ENCODE measurements around the gene PPM1N. TPM values are rescaled to one million over a fixed set of nuclear protein-coding genes. Genes with fewer than 3 reads are reported as not detected.

Gene PPM1N
- total RNA-seq, 1 experiment from 2014 or later = 2.5 TPM

DNA sequence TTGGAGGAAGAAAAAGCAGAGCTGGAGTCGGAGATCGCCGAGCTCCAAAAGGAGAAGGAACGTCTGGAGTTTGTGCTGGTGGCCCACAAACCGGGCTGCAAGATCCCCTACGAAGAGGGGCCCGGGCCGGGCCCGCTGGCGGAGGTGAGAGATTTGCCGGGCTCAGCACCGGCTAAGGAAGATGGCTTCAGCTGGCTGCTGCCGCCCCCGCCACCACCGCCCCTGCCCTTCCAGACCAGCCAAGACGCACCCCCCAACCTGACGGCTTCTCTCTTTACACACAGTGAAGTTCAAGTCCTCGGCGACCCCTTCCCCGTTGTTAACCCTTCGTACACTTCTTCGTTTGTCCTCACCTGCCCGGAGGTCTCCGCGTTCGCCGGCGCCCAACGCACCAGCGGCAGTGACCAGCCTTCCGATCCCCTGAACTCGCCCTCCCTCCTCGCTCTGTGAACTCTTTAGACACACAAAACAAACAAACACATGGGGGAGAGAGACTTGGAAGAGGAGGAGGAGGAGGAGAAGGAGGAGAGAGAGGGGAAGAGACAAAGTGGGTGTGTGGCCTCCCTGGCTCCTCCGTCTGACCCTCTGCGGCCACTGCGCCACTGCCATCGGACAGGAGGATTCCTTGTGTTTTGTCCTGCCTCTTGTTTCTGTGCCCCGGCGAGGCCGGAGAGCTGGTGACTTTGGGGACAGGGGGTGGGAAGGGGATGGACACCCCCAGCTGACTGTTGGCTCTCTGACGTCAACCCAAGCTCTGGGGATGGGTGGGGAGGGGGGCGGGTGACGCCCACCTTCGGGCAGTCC is 25.5 kb upstream of the PPM1N start:
- POLR2A ChIA-PET (ENCODE audit: unreplicated experiment) = interaction anchor here (0.7 kb wide), 1 partner anchor 21 kb away, joined by 4 read pairs; no protein-coding TSS in a partner anchor
- ATAC-seq = no peak

DNA sequence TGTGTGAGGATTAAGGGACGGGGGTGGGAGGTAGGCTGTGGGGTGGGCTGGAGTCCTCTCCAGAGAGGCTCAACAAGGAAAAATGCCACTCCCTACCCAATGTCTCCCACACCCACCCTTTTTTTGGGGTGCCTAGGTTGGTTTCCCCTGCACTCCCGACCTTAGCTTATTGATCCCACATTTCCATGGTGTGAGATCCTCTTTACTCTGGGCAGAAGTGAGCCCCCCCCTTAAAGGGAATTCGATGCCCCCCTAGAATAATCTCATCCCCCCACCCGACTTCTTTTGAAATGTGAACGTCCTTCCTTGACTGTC is 24.9 kb upstream of the PPM1N start:
- intact Hi-C loops (cut with micrococcal nuclease) = no loop called here
- no peak for TF ChIP-seq EZH2phosphoT487 (IDR thresholded peaks at IDR 0.05; ENCODE audit: borderline replicate concordance, low read length)
- no peak overlapping the region for H3K27ac ChIP-seq (ENCODE audit: low read length)
- no peak overlapping the region for H3K4me3 ChIP-seq (ENCODE audit: low read length)
- H3K27me3 ChIP-seq (ENCODE audit: low read length) = no peaks in the 10 kb centered on the region
- peaks cover 29% of the 10 kb centered on the region for H4K20me1 ChIP-seq (ENCODE audit: low read length)
- no peak overlapping the region for H2AFZ ChIP-seq (ENCODE audit: low read length)
- H3F3A ChIP-seq (ENCODE audit: low read length, unreplicated experiment) = no peaks in the 10 kb centered on the region
- ChIA-PET POLR2A (ENCODE audit: unreplicated experiment) (interaction anchor here (0.7 kb wide), 1 partner anchor 22 kb away, joined by 4 read pairs; no protein-coding TSS in a partner anchor), CTCF (interaction anchor here (0.6 kb wide), 1 partner anchor 89 kb away, joined by 3 read pairs; no protein-coding TSS in a partner anchor)
- no peaks in the 10 kb centered on the region for H3K9me3 ChIP-seq (ENCODE audit: low read length)
- H3K36me3 ChIP-seq (ENCODE audit: low read depth, low read length) = no peaks in the 10 kb centered on the region
- H3K4me1 ChIP-seq (ENCODE audit: insufficient read depth, low read length) = peaks cover 11% of the 10 kb centered on the region
- H3K9me2 ChIP-seq (replicated peaks; ENCODE audit: low read length) = no peaks in the 10 kb centered on the region
- BruUV-seq (replicated peaks) = no TSS peak
- H3K9ac ChIP-seq (ENCODE audit: low read length) = no peak overlapping the region
- H3K4me2 ChIP-seq (ENCODE audit: low read length) = no peak overlapping the region
- DNase-seq (no peak), ATAC-seq (no peak)
- H3K79me2 ChIP-seq (ENCODE audit: low read length) = peaks cover 12% of the 10 kb centered on the region

More for the DNA sequence above, 25.5 kb upstream of the PPM1N start:
- intact Hi-C loops (cut with micrococcal nuclease) = no loop called here
- H3K36me3 ChIP-seq (ENCODE audit: low read depth, low read length) = no peaks in the 10 kb centered on the region
- no peaks in the 10 kb centered on the region for H3K27me3 ChIP-seq (ENCODE audit: low read length)
- no peaks in the 10 kb centered on the region for H3K9me3 ChIP-seq (ENCODE audit: low read length)
- H3K4me1 ChIP-seq (ENCODE audit: insufficient read depth, low read length) = peaks cover 11% of the 10 kb centered on the region
- no peak overlapping the region for H3K4me3 ChIP-seq (ENCODE audit: low read length)
- TF ChIP-seq, protein P1, sequence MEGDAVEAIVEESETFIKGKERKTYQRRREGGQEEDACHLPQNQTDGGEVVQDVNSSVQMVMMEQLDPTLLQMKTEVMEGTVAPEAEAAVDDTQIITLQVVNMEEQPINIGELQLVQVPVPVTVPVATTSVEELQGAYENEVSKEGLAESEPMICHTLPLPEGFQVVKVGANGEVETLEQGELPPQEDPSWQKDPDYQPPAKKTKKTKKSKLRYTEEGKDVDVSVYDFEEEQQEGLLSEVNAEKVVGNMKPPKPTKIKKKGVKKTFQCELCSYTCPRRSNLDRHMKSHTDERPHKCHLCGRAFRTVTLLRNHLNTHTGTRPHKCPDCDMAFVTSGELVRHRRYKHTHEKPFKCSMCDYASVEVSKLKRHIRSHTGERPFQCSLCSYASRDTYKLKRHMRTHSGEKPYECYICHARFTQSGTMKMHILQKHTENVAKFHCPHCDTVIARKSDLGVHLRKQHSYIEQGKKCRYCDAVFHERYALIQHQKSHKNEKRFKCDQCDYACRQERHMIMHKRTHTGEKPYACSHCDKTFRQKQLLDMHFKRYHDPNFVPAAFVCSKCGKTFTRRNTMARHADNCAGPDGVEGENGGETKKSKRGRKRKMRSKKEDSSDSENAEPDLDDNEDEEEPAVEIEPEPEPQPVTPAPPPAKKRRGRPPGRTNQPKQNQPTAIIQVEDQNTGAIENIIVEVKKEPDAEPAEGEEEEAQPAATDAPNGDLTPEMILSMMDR (conservative IDR thresholded peaks at IDR 0.05; ENCODE audit: low read depth, low read length) = no peak
- no peak for TF ChIP-seq EZH2 (IDR thresholded peaks at IDR 0.05; ENCODE audit: low read length, unreplicated experiment)
- H3K79me2 ChIP-seq (ENCODE audit: low read length) = peaks cover 16% of the 10 kb centered on the region
- H3K27ac ChIP-seq (ENCODE audit: low read length) = no peak overlapping the region
- H3K9me2 ChIP-seq (replicated peaks; ENCODE audit: low read length) = no peaks in the 10 kb centered on the region
- no peak for DNase-seq
- H3K4me2 ChIP-seq (ENCODE audit: low read length) = no peak overlapping the region
- CTCF ChIA-PET = no interaction called here
- BruUV-seq (replicated peaks) = no TSS peak
- peaks cover 33% of the 10 kb centered on the region for H4K20me1 ChIP-seq (ENCODE audit: low read length)
- no peak overlapping the region for H2AFZ ChIP-seq (ENCODE audit: low read length)
- H3F3A ChIP-seq (ENCODE audit: low read length, unreplicated experiment) = no peaks in the 10 kb centered on the region
- H3K9ac ChIP-seq (ENCODE audit: low read length) = no peak overlapping the region

DNA sequence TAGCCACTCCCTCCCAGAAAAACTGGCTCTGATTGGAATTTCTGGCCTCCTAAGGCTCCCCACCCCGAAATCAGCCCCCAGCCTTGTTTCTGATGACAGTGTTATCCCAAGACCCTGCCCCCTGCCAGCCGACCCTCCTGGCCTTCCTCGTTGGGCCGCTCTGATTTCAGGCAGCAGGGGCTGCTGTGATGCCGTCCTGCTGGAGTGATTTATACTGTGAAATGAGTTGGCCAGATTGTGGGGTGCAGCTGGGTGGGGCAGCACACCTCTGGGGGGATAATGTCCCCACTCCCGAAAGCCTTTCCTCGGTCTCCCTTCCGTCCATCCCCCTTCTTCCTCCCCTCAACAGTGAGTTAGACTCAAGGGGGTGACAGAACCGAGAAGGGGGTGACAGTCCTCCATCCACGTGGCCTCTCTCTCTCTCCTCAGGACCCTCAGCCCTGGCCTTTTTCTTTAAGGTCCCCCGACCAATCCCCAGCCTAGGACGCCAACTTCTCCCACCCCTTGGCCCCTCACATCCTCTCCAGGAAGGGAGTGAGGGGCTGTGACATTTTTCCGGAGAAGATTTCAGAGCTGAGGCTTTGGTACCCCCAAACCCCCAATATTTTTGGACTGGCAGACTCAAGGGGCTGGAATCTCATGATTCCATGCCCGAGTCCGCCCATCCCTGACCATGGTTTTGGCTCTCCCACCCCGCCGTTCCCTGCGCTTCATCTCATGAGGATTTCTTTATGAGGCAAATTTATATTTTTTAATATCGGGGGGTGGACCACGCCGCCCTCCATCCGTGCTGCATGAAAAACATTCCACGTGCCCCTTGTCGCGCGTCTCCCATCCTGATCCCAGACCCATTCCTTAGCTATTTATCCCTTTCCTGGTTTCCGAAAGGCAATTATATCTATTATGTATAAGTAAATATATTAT is 24.3 kb upstream of the PPM1N start:
- ATAC-seq = no peak
- Histone ChIP-seq H3K9ac (ENCODE audit: low read length) (no peak overlapping the region), H3K27ac (ENCODE audit: low read length) (no peak overlapping the region), H3K4me2 (ENCODE audit: low read length) (no peak overlapping the region), H3K79me2 (ENCODE audit: low read length) (peaks cover 7% of the 10 kb centered on the region; the same call in 1 of the 2 replicates), H2AFZ (ENCODE audit: low read length) (no peak overlapping the region), H3K9me2 (replicated peaks; ENCODE audit: low read length) (no peaks in the 10 kb centered on the region), H3K4me1 (ENCODE audit: insufficient read depth, low read length) (peaks cover 11% of the 10 kb centered on the region), H3F3A (ENCODE audit: low read length, unreplicated experiment) (no peaks in the 10 kb centered on the region), H3K4me3 (ENCODE audit: low read length) (no peak overlapping the region), H3K9me3 (ENCODE audit: low read length) (no peaks in the 10 kb centered on the region), H3K36me3 (ENCODE audit: low read depth, low read length) (no peaks in the 10 kb centered on the region), H3K27me3 (ENCODE audit: low read length) (no peaks in the 10 kb centered on the region), H4K20me1 (ENCODE audit: low read length) (peaks cover 24% of the 10 kb centered on the region)
- POLR2A ChIA-PET (ENCODE audit: unreplicated experiment) = interaction anchor here (0.7 kb wide), 1 partner anchor 22 kb away, joined by 4 read pairs; no protein-coding TSS in a partner anchor
- CTCF ChIA-PET = interaction anchor here (0.6 kb wide), 1 partner anchor 90 kb away, joined by 3 read pairs; no protein-coding TSS in a partner anchor
- intact Hi-C loops (cut with micrococcal nuclease) = no loop called here
- DNase-seq = no peak
- no TSS peak for BruUV-seq (replicated peaks)
- no peak for TF ChIP-seq EZH2 (IDR thresholded peaks at IDR 0.05; ENCODE audit: low read length, unreplicated experiment)
- TF ChIP-seq, protein P1 (conservative IDR thresholded peaks at IDR 0.05; ENCODE audit: low read depth, low read length) = no peak

All from PC-3 (cell line).